ENCODE data around the gene KLHL8.

- TF ChIP-seq POLR2AphosphoS5 (IDR thresholded peaks at IDR 0.05) (no peak), RAD21 (conservative IDR thresholded peaks at IDR 0.05) (no peak), CTCF (IDR thresholded peaks at IDR 0.05; ENCODE audit: poor library complexity, severe bottlenecking) (no peak), SMC3 (conservative IDR thresholded peaks at IDR 0.05; ENCODE audit: poor library complexity) (no peak), EZH2 (IDR thresholded peaks at IDR 0.05; ENCODE audit: borderline replicate concordance, insufficient read depth, low read length, poor library complexity, severe bottlenecking) (no peak), EP300 (conservative IDR thresholded peaks at IDR 0.05; ENCODE audit: poor library complexity, severe bottlenecking) (no peak), TAF1 (IDR thresholded peaks at IDR 0.05; ENCODE audit: low read depth) (no peak), REST (IDR thresholded peaks at IDR 0.05; ENCODE audit: borderline replicate concordance) (no peak)
Observed at GRCh38 chr4:87144356-87144755, 76.1 kb downstream of the KLHL8 start.

All from neural cell (in vitro differentiated cells).